NCI-H510A treated with DMSO at 0.1 percent for 48 hours (cell line): ENCODE results near the gene LYPD1.

Experiments
- DNase-seq: peaks from one replicate; lab custom pipeline; 2025; lab: John Stamatoyannopoulos, UW

LYPD1 gene

GRCh38 chr2:132595186-132595585 lies 74.8 kb downstream of the LYPD1 start:
- no peak for DNase-seq
